ELR (cell line): Measurements from ENCODE around the gene CCT8L2.
"Not testable (repeated sequence)": the region's sequence is repeated elsewhere in the genome, so short reads cannot be mapped to it uniquely, and the experiment has no call there.

Experiments
- DNase-seq: peaks from one replicate; pipeline ENCODE4 v3.0.0-alpha.2; 2015; ENCODE audit warnings: low read depth

CCT8L2 gene

GRCh38 chr22:16592710-16593109, at the start of gene CCT8L2:
Gene CCT8L2, minus strand, starts transcription at chr22:16592810. Its CDS starts 260 bp downstream, at chr22:16592550.
- not testable (repeated sequence) for DNase-seq

DNA sequence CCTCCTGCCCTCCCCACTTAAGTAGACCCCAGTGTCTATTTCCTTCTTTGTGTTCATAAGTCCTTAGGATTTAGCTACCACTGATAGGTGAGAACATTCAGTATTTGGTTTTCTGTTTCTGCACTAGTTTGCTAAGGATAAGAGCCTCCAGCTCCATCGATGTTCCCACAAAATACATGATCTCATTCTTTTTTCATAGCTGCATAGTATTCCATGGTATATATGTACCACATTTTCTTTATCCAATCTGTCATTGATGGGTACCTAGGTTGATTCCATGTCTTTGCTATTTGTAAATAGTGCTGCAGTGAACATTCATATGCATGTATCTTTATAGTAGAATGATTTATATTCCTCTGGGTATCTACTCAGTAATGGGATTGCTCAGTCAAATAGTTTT, 42.8 kb upstream of the CCT8L2 start:
- DNase-seq: not testable (repeated sequence)

- DNase-seq: not testable (repeated sequence)
Measured at GRCh38 chr22:16634092-16634491, 41.5 kb upstream of the CCT8L2 start.

- DNase-seq: not testable (repeated sequence)
Measured at GRCh38 chr22:16628476-16628875, 35.9 kb upstream of the CCT8L2 start.

GRCh38 chr22:16625018-16625417, 32.4 kb upstream of the CCT8L2 start:
- DNase-seq: not testable (repeated sequence)

DNA sequence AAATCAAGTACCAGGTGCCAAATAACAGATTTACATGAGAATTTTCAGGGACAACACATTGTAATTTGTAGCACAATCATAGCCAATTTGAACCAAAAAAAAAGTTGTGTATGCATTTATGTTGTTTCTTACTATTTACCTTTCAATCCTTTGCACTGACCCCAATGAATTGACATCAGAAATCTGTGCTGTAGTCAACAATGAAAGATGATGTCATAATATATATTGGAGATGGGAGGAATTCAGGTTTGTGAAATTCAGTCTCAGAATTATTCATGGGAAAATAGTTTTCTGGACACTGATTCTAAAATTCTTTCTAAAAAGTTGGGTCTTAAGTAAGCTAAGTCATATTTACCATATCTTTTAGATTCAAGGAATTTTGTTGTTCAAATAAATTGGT, 31.0 kb upstream of the CCT8L2 start:
- DNase-seq: not testable (repeated sequence)

- DNase-seq: not testable (repeated sequence)
Measured at GRCh38 chr22:16617516-16617915, 24.9 kb upstream of the CCT8L2 start.

- not testable (repeated sequence) for DNase-seq
Measured at GRCh38 chr22:16616390-16616938, 23.9 kb upstream of the CCT8L2 start.

DNA sequence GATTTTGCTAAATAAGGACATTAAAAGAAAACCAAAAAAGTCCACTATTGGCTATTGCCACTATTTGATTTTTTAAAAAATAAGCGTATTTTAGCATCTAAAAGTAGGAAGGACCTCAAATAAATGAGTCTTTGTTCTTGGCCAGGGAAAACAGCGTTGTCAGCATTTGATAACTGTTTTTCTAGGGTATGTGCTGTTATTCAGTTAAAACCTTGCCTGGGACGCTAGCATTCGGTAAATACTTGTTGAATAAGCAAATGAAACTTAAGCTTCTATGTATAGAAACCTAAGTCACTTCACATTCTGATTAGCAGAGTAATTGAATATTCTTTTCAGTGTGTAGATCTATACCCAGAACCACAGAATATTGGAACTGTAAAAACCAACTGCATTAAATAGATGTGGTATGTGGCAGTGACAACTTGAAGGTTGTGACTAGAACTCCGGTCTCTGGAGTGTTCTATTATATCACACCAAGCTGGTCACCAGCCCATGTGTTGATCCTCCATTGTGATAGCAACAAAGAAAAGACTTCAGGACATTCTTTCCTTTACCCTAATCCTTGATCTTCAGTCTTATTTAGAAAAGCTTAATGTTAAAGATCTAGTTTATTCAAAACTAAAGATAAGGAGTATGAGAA, 23.1 kb upstream of the CCT8L2 start:
- DNase-seq: not testable (repeated sequence)

- no peak for DNase-seq
Measured at GRCh38 chr22:16609548-16610261, 17.1 kb upstream of the CCT8L2 start.

GRCh38 chr22:16608931-16609330, 16.3 kb upstream of the CCT8L2 start:
- DNase-seq: no peak

GRCh38 chr22:16604257-16604998, 11.8 kb upstream of the CCT8L2 start:
- DNase-seq: not testable (repeated sequence)

GRCh38 chr22:16603770-16604242, 11.2 kb upstream of the CCT8L2 start:
- DNase-seq: not testable (repeated sequence)

- DNase-seq: no peak
Measured at GRCh38 chr22:16603448-16603768, 10.8 kb upstream of the CCT8L2 start.

DNA sequence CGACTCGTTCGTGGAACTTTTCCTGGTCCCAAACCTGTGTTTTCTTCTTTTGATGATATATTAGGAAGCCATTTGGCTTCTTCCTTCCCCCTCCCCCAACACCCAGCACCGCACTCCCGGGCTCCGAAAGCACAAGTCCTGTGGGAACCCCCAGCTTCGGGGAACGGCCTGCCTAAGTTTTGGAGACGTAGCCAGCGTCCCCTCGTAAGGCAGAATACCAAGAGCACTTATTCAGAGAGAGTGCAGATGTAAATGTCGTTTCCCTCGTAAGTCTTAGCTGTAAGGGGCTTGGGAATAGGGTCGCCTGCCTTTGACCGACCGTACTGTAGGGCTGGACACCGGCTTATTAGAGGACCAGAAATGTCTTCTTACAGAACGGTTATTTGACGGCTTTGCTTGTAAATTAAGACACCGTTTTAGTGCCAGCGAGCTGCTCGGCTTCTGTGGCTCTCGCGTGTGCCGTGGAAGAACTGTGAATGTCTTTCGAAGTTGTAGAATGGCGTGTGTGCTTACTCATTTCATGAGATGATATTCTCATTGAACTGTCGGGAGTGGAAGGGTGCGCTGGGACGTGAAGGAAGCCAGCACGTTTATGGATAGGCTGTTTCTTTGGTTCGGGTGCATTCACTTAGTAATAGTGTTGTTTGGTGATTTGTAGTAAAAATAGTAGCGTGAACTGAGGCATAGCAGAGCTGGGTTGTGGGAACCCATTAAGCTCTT, 10.3 kb upstream of the CCT8L2 start:
- DNase-seq: not testable (repeated sequence)

DNA sequence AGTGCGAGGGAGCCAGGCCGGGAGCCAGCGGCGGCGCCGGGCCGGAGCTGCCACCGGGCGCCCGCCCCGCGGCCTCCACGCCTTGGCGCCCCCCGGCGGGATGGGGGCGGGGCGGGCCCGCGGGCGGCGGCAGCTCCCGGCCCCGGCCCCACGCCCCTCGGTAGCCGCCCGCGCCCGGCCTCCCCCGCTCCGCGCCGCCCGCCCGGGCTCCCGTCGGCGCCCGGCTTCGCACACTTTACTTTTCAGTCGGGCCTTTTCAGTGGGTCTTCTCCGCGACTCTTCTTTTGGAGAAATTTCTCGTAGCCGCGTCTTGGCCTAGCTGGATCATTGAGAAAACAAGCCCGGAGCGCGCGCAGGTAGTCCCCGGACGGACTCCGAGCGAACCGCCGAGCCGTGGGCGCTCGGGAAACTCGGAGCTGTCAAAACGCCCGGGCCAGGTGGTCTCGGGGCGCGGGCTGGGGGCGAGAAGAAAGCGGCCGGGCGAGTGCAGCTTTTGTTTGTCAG, 9.7 kb upstream of the CCT8L2 start:
- not testable (repeated sequence) for DNase-seq

- DNase-seq: no peak
Measured at GRCh38 chr22:16601437-16602223, 9.0 kb upstream of the CCT8L2 start.

DNA sequence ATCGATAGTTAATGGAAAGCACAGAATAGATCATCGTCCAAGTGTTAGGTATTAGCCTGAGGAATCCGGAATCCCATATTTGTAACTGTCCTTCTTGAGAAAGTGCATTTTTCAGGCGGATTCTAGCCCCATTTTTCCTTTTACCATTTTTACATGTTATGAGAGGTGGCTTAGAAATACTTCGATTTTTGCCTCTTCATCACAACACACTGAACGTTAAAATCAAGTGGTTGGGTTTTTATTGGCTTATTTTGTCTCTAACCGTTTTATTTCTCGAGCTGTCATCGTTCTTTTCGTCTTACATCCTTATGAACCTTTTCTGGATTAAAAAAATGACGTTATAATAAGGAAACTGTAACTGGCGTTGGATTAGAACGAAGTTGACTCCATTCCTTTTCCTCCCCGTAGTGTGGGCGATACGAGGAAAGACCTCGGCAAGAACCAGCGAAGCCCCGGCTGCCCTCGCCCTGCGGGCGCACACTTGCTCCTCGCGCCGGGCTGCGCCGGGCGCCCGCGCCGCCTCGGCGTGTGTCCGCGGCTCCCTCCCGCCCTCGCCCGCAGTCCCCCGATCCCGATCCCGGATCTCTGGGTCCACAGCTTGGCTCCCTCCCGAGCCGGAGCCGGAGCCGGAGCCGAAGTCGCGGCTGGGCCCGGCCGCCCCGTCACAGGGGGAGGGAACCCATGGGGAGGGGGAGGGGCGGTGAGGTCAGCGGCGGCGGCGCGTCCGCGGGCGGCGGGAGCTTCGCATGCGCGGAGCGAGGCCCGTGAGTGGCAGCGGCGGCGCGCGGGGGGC, 8.2 kb upstream of the CCT8L2 start:
- DNase-seq: not testable (repeated sequence)

GRCh38 chr22:16599648-16600047, 7.0 kb upstream of the CCT8L2 start:
- not testable (repeated sequence) for DNase-seq

DNA sequence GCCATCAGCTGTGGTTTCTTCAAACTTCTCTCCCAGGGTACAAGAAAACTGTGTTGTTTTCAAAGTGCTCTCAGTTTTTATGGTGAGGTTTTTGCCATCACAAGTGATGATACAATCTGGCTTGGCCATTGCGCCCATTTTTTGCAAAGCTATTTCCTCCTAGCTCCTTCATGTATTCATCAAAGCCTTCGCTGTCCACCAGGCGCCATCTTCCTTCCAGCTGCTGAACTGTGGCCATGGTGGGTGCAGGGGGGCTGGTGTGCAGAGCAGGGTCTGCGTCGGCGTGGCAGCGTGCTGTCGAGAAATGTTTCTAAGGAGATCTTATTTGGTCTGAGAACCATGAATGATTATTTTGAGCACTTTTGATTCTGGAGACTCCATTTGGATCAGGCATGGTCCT, 2.6 kb upstream of the CCT8L2 start:
- not testable (repeated sequence) for DNase-seq
